Body of pancreas (tissue), 4 donors: ENCODE measurements around the gene IGFBP3. TPM values are rescaled to one million over a fixed set of nuclear protein-coding genes. Genes with fewer than 3 reads are reported as not detected.

Experiments
- ATAC-seq: fragments of 150-250 bp; one replicate; pipeline ENCODE4 v1.9.1; 2016
- DNase-seq, 4 donors: peaks; one replicate each; pipeline ENCODE4 v3.0.0-alpha.2; 2019
- H3K27ac ChIP-seq, 4 donors: fragments of 200-600 bp; sonication (generic); 1 replicate in 3 of 4; 2 replicates in 1 of 4; pipeline versions ENCODE4 v1.5.1 to v1.6.1; 2016 to 2019; ENCODE audit warnings: mild to moderate bottlenecking in 1 of 4, mixed read lengths in 1 of 4, moderate library complexity in 1 of 4
- H3K27me3 ChIP-seq, 2 donors: fragments of 200-600 bp; sonication (generic); one replicate each; pipeline ENCODE4 v1.6.0; 2016; ENCODE audit warnings: mild to moderate bottlenecking in 1 of 2
- H3K36me3 ChIP-seq, 2 donors: fragments of 200-600 bp; sonication (generic); replicated peaks in 1 of 2; 2 replicates each; pipeline ENCODE4 v1.5.1; 2016; ENCODE audit warnings: low read depth in 2 of 2; ENCODE audit not compliant: insufficient read depth in 1 of 2
- H3K4me1 ChIP-seq: fragments of 200-600 bp; sonication (generic); one replicate; pipeline ENCODE4 v1.6.0; 2016
- H3K4me3 ChIP-seq, 2 donors: fragments of 200-600 bp; sonication (generic); 1 replicate in 1 of 2; 2 replicates in 1 of 2; pipeline ENCODE4 v1.5.1; 2016 to 2019
- H3K9me3 ChIP-seq, 3 donors: fragments of 200-600 bp; sonication (generic); 1 replicate in 2 of 3; 2 replicates in 1 of 3; pipeline ENCODE4 v1.5.1; 2016
- CTCF ChIP-seq, 7 experiments: fragments of 450-650 bp in 4 of 7; fragments of 200-600 bp in 3 of 7; sonication (generic) in 3 of 7; IDR thresholded peaks; one replicate each; pipeline ENCODE4 v1.5.1; 2016 to 2019; ENCODE audit warnings: antibody characterized with exemption in 7 of 7
- POLR2A ChIP-seq, 3 donors: fragments of 450-650 bp; IDR thresholded peaks; one replicate each; pipeline ENCODE4 v1.6.1; 2016; ENCODE audit warnings: antibody characterized with exemption in 3 of 3, mild to moderate bottlenecking in 2 of 3
- WGBS, 2 donors: methylation state at CpG; one replicate each; pipeline ENCODE4 v1.1.5; 2017; 5-methylcytosine and 5-hydroxymethylcytosine counted together
- intact Hi-C: fragments of 100-400 bp; cut with DNase I; formaldehyde crosslinking; loops from one replicate; pipeline ENCODE4 v1.15.1; 2023
- total RNA-seq, 2 donors: library from RNA; depleted of rRNA; stranded (reverse); fragments of >200 nt; gene quantifications; one replicate each; pipeline ENCODE4 v1.1.0, GENCODE V29; 2016

The IGFBP3 gene
- total RNA-seq, 2 donors from 2014 or later = 100 to 405 TPM

- 58 to 68% methylated on average over 14 of the region's 14 CpGs for WGBS, 2 donors
- Histone ChIP-seq H3K9me3 (no peaks in the 10 kb centered on the region), H3K4me1 (peaks cover 25% of the 10 kb centered on the region), H3K27ac (no peak overlapping the region), H3K27me3 (peaks cover 0 to 5% of the 10 kb centered on the region in 2 donors), H3K4me3 (no peak overlapping the region), H3K36me3 (no peaks in the 10 kb centered on the region)
- intact Hi-C loops = loop anchor here (5.0 kb wide), 2 partner anchors 435 to 1170 kb away; no protein-coding TSS in a partner anchor
- ATAC-seq (no peak), DNase-seq (no peak)
- no peak for TF ChIP-seq POLR2A (IDR thresholded peaks at IDR 0.05)
- no peak for TF ChIP-seq CTCF (IDR thresholded peaks at IDR 0.05)
These were observed 4.0 kb downstream of the IGFBP3 start for GRCh38 chr7:45917064-45917463.

GRCh38 chr7:45915606-45916005 is 5.5 kb downstream of the IGFBP3 start:
- ATAC-seq = no peak
- peaks cover 0 to 5% of the 10 kb centered on the region in 2 donors for H3K27me3 ChIP-seq
- intact Hi-C loops = loop anchor here (5.0 kb wide), 2 partner anchors 437 to 1172 kb away; no protein-coding TSS in a partner anchor
- no peak for DNase-seq
- H3K27ac ChIP-seq = no peak overlapping the region
- peaks cover 11% of the 10 kb centered on the region for H3K4me1 ChIP-seq
- H3K4me3 ChIP-seq = no peak overlapping the region
- no peak for TF ChIP-seq CTCF (IDR thresholded peaks at IDR 0.05)
- no peak for TF ChIP-seq POLR2A (IDR thresholded peaks at IDR 0.05)
- no peaks in the 10 kb centered on the region for H3K9me3 ChIP-seq
- H3K36me3 ChIP-seq = no peaks in the 10 kb centered on the region
- 74 to 86% methylated on average over 3 of the region's 3 CpGs for WGBS, 2 donors

GRCh38 chr7:45914911-45915310 is 6.2 kb downstream of the IGFBP3 start:
- Histone ChIP-seq H3K9me3 (no peaks in the 10 kb centered on the region), H3K36me3 (no peaks in the 10 kb centered on the region), H3K4me3 (no peak overlapping the region), H3K27me3 (peaks cover 0 to 5% of the 10 kb centered on the region in 2 donors), H3K27ac (no peak overlapping the region), H3K4me1 (peaks cover 4% of the 10 kb centered on the region)
- 83 to 90% methylated on average over 9 to 12 of the region's 12 CpGs for WGBS, 2 donors
- ATAC-seq (no peak), DNase-seq (no peak)
- no peak for TF ChIP-seq CTCF (IDR thresholded peaks at IDR 0.05)
- TF ChIP-seq POLR2A (IDR thresholded peaks at IDR 0.05) = no peak
- intact Hi-C loops = loop anchor here (5.0 kb wide), 3 partner anchors 437 to 1262 kb away; no protein-coding TSS in a partner anchor

GRCh38 chr7:45912972-45913371 is 8.1 kb downstream of the IGFBP3 start:
- TF ChIP-seq POLR2A (IDR thresholded peaks at IDR 0.05) = no peak
- TF ChIP-seq CTCF (IDR thresholded peaks at IDR 0.05) = no peak
- Histone ChIP-seq H3K9me3 (no peaks in the 10 kb centered on the region), H3K27me3 (no peaks in the 10 kb centered on the region), H3K27ac (no peak overlapping the region), H3K4me3 (no peak overlapping the region), H3K36me3 (no peaks in the 10 kb centered on the region), H3K4me1 (peaks cover 4% of the 10 kb centered on the region)
- WGBS, 2 donors = 74 to 76% methylated on average over 7 of the region's 7 CpGs
- no peak for ATAC-seq
- intact Hi-C loops = loop anchor here (5.0 kb wide), 1 partner anchor 1264 kb away; no protein-coding TSS in a partner anchor
- DNase-seq = no peak

GRCh38 chr7:45911311-45911710 is 9.8 kb downstream of the IGFBP3 start:
- 78 to 89% methylated on average over 9 of the region's 9 CpGs for WGBS, 2 donors
- no peaks in the 10 kb centered on the region for H3K27me3 ChIP-seq
- no peak for ATAC-seq
- H3K36me3 ChIP-seq = no peaks in the 10 kb centered on the region
- H3K9me3 ChIP-seq = no peaks in the 10 kb centered on the region
- TF ChIP-seq CTCF (IDR thresholded peaks at IDR 0.05) = no peak
- no peak for TF ChIP-seq POLR2A (IDR thresholded peaks at IDR 0.05)
- no peaks in the 10 kb centered on the region for H3K4me1 ChIP-seq
- H3K27ac ChIP-seq = no peak overlapping the region
- no peak overlapping the region for H3K4me3 ChIP-seq
- intact Hi-C loops = loop anchor here (5.0 kb wide), 1 partner anchor 1266 kb away; no protein-coding TSS in a partner anchor
- DNase-seq = no peak
